Uterus (tissue), 4 donors: ENCODE data around the gene CATSPERZ. TPM values are rescaled to one million over a fixed set of nuclear protein-coding genes. Genes with fewer than 3 reads are reported as not detected.

Experiments
- DNase-seq, 2 donors: peaks; one replicate each; pipeline ENCODE4 v3.0.0-alpha.2; 2019 to 2020
- H3K27ac ChIP-seq, 2 donors: fragments of 200-600 bp; sonication (generic); 1 replicate in 1 of 2; 2 replicates in 1 of 2; pipeline ENCODE4 v1.5.1; 2016 to 2018
- H3K27me3 ChIP-seq, 2 donors: fragments of 200-600 bp; sonication (generic); one replicate each; pipeline ENCODE4 v1.5.1; 2018 to 2019; ENCODE audit warnings: control low read depth in 1 of 2
- H3K36me3 ChIP-seq, 2 donors: fragments of 200-600 bp; sonication (generic); one replicate each; pipeline ENCODE4 v1.5.1; 2019; ENCODE audit warnings: control low read depth in 1 of 2
- H3K4me1 ChIP-seq, 2 donors: fragments of 200-600 bp; sonication (generic); one replicate each; pipeline ENCODE4 v1.5.1; 2018 to 2019; ENCODE audit warnings: control low read depth in 1 of 2
- H3K4me3 ChIP-seq, 2 donors: fragments of 200-600 bp; sonication (generic); 1 replicate in 1 of 2; 2 replicates in 1 of 2; pipeline ENCODE4 v1.5.1; 2018 to 2019; ENCODE audit warnings: mild to moderate bottlenecking in 1 of 2
- H3K9me3 ChIP-seq, 2 donors: fragments of 200-600 bp; sonication (generic); one replicate each; pipeline ENCODE4 v1.5.1; 2019; ENCODE audit warnings: control low read depth in 1 of 2
- POLR2A ChIP-seq, 2 donors: fragments of 450-650 bp; IDR thresholded peaks; one replicate each; pipeline ENCODE4 v1.6.1; 2016; ENCODE audit warnings: antibody characterized with exemption in 2 of 2, mild to moderate bottlenecking in 1 of 2, moderate library complexity in 1 of 2
- intact Hi-C: fragments of 100-400 bp; cut with DNase I; formaldehyde crosslinking; loops from one replicate; pipeline ENCODE4 v1.15.1; 2023; ENCODE audit warnings: low total_unique reads
- total RNA-seq, 4 donors: library from RNA; depleted of rRNA in 3 of 4; stranded (reverse); fragments of >200 nt in 3 of 4; gene quantifications; one replicate each; pipeline versions ENCODE4 v1.1.0 to v1.2.4, GENCODE V29; 2014 to 2023
- TF ChIP-seq, protein P1 (sequence below), 4 experiments: fragments of 200-600 bp in 2 of 4; fragments of 450-650 bp in 2 of 4; sonication (generic) in 2 of 4; IDR thresholded peaks; one replicate each; pipeline ENCODE4 v1.5.1; 2016 to 2019; ENCODE audit warnings: antibody characterized with exemption in 4 of 4, mild to moderate bottlenecking in 2 of 4, moderate library complexity in 1 of 4
- donor health status: DM: yes; HTN: yes; CAD: no.

The CATSPERZ gene
- total RNA-seq, 4 donors from 2014 or later, result not detected

DNA sequence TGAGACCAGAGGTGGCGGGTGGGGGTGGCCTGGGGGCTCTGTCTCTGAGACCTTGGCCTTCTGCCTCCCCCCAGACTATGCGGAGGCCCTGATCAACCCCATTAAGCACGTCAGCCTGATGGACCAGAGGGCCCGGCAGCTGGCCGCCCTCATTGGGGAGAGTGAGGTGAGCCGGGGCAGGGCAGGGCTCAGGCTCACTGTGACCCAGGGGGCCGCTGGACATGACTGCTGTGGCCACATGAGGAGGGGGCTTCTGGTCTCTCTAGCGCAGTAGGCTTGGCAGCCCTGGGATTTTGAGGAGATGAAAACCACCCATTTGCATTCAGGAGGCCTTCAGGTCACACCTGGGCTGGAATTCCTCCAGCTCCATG, 36.2 kb upstream of the CATSPERZ start:
- Histone ChIP-seq H3K4me3 (no peak overlapping the region), H3K36me3 (no peaks in the 10 kb centered on the region), H3K27ac (no peak overlapping the region), H3K4me1 (peaks cover 0 to 11% of the 10 kb centered on the region in 2 donors), H3K9me3 (no peaks in the 10 kb centered on the region), H3K27me3 (no peaks in the 10 kb centered on the region)
- TF ChIP-seq POLR2A (IDR thresholded peaks at IDR 0.05), result no peak
- TF ChIP-seq, protein P1, sequence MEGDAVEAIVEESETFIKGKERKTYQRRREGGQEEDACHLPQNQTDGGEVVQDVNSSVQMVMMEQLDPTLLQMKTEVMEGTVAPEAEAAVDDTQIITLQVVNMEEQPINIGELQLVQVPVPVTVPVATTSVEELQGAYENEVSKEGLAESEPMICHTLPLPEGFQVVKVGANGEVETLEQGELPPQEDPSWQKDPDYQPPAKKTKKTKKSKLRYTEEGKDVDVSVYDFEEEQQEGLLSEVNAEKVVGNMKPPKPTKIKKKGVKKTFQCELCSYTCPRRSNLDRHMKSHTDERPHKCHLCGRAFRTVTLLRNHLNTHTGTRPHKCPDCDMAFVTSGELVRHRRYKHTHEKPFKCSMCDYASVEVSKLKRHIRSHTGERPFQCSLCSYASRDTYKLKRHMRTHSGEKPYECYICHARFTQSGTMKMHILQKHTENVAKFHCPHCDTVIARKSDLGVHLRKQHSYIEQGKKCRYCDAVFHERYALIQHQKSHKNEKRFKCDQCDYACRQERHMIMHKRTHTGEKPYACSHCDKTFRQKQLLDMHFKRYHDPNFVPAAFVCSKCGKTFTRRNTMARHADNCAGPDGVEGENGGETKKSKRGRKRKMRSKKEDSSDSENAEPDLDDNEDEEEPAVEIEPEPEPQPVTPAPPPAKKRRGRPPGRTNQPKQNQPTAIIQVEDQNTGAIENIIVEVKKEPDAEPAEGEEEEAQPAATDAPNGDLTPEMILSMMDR (IDR thresholded peaks at IDR 0.05), result no peak
- intact Hi-C loops, result no loop called here
- DNase-seq, result no peak

DNA sequence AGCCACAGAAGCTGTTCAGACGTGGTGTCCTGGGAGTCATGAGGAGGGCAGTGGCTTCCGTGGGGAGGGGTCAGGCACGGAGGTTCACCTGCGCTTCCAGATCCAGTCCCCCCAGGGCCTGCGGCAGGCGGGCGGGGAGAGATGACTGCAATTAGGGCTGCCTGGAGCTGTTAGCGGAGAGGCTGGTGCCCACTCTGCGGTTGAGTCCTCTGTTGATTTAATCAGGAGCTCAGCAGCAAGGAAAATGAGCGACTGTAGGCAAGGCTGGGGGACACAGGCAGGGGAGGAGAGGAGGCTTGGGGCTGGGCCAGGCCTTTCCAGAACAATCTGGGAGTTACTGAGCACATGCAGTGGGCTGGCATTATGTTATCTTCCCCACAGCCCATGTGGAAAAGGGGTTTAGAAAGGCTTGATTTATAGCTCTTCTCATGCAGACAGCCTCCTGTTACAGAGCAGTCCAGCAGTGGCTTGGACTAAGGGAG, 35.7 kb upstream of the CATSPERZ start:
- TF ChIP-seq, protein P1 (IDR thresholded peaks at IDR 0.05), result no peak
- TF ChIP-seq POLR2A (IDR thresholded peaks at IDR 0.05), result no peak
- Histone ChIP-seq H3K9me3 (no peaks in the 10 kb centered on the region), H3K27ac (no peak overlapping the region), H3K36me3 (no peaks in the 10 kb centered on the region), H3K27me3 (no peaks in the 10 kb centered on the region), H3K4me3 (no peak overlapping the region), H3K4me1 (peaks cover 0 to 11% of the 10 kb centered on the region in 2 donors)
- intact Hi-C loops, result no loop called here
- DNase-seq, result no peak

DNA sequence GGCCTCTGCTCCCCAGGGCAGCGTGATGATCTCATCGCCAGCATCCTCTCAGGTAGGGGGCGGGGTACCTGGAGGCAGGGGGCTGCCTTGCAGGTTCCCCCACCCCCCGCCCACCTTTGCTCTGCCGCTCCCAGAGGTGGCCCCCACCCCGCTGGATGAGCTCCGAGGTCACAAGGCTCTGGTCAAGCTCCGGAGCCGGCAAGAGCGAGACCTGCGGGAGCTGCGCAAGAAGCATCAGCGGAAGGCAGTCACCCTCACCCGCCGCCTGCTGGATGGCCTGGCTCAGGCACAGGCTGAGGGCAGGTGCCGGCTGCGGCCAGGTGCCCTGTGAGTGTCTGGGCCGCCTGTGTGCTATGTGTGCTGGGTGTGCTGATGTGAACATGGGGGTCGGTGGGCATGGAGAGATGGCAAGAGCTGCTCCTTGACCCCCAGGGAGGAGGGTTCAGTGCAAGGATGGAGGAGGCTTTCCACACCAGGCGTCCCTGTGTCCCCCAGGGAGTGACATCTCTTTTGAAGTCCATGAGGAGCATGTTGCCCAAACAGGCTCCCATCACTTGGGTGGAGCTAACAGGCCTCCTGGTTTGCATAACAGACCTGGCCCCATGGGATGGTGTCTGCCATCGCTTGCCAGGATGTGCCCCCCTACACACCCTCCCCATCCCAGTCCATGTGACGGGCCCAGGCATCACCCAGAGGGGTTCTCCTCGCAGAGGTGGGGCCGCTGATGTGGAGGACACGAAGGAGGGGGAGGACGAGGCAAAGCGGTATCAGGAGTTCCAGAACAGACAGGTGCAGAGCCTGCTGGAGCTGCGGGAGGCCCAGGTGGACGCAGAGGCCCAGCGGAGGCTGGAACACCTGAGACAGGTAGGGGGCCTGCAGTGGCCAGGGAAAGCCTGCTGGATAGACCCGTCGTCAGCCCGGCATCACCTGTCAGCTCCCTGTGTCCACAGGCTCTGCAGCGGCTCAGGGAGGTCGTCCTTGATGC, 34.7 kb upstream of the CATSPERZ start:
- Histone ChIP-seq H3K27ac (no peak overlapping the region), H3K4me1 (peaks cover 0 to 11% of the 10 kb centered on the region in 2 donors), H3K36me3 (no peaks in the 10 kb centered on the region), H3K4me3 (no peak overlapping the region), H3K9me3 (no peaks in the 10 kb centered on the region), H3K27me3 (no peaks in the 10 kb centered on the region)
- no peak for DNase-seq
- intact Hi-C loops, result no loop called here
- no peak for TF ChIP-seq POLR2A (IDR thresholded peaks at IDR 0.05)
- TF ChIP-seq, protein P1 (IDR thresholded peaks at IDR 0.05), result no peak

DNA sequence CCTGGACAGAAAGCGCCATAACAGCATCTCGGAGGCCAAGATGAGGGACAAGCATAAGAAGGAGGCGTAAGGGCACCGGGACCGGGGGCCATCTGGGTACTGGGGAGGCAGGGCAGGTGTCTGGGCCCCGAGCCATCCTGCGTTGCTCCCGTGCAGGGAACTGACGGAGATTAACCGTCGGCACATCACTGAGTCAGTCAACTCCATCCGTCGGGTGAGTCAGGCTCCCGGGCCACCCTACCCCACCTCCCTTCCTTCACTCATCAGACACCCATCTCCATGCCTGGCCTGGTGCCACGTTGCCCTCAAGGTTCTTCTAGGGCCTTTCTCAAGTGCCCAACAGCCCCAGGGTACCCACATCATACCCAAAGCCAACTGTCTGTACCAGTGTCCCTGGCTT, 33.8 kb upstream of the CATSPERZ start:
- H3K9me3 ChIP-seq, result no peaks in the 10 kb centered on the region
- H3K27ac ChIP-seq, result no peak overlapping the region
- TF ChIP-seq POLR2A (IDR thresholded peaks at IDR 0.05), result no peak
- TF ChIP-seq, protein P1 (IDR thresholded peaks at IDR 0.05), result no peak
- H3K36me3 ChIP-seq, result no peaks in the 10 kb centered on the region
- H3K4me3 ChIP-seq, result no peak overlapping the region
- no peak for DNase-seq
- intact Hi-C loops, result no loop called here
- no peaks in the 10 kb centered on the region for H3K27me3 ChIP-seq
- H3K4me1 ChIP-seq, result peaks cover 0 to 11% of the 10 kb centered on the region in 2 donors
